GM21423 (cell line): ENCODE measurements around the gene AUTS2.

ENCODE experiments used
- ATAC-seq: cut with Tn5 transposase; IDR thresholded peaks from one replicate; pipeline ENCODE4 v1.9.1; 2021; ENCODE audit warnings: mild to moderate bottlenecking, moderate library complexity; ENCODE audit not compliant: unreplicated experiment

Gene AUTS2

DNA sequence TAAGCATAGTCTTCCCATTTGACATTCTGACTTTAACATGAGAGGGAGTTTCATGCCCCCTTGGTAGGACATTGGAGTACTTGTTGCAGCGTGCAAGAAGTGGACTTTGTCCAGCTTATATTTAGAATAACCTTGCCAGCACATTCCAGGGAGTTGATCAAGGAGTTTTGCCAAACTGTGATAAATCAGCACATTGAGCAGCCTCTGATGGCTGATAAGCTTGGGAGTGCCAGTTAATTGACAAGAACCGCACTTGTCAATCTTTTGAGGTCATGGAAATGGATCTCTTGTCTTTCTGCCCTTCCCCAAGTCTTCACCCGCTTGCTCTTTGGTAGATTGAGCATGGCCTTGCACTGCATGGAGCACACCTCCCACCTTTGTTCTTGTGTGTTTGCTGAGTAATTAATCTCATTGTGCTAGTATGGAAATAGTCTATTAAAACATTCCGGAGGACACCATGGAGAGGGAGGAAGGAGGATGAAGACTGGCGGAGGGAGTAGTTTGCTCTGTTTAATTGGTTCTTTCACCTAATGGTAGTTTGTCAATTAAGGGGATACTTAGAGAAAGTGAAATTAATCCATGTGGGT lies 865.2 kb downstream of the AUTS2 start:
- ATAC-seq: no peak

DNA sequence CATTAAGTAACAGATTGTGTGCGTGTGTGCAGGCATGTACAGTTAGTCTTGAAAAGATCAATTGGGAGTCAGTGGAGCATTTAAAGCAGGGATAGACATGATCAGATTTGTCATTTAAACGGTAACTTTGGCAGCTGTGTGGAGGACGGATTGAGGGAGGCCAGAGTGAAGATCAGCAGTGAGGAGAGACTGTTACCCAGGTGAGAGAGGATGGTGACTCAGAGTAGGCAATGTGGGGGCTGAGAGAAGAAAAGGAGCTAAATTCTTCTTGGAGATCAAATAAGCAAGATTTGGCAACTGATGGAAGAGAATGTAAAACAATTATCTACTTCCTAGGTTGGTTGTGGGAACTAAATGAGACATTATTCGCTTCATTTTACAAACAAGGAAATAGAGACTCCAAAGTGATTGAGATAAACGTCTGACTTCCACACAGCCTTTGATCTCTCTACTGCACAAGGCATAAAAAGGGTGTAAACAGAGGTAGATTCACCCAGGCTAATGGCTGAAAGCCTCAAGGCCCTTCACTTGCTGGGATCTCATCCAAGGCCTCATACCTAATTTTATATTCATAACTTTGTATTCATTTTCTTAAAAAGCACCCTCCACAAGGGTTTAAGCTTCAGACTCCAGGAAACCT lies 868.6 kb downstream of the AUTS2 start:
- no peak for ATAC-seq

DNA sequence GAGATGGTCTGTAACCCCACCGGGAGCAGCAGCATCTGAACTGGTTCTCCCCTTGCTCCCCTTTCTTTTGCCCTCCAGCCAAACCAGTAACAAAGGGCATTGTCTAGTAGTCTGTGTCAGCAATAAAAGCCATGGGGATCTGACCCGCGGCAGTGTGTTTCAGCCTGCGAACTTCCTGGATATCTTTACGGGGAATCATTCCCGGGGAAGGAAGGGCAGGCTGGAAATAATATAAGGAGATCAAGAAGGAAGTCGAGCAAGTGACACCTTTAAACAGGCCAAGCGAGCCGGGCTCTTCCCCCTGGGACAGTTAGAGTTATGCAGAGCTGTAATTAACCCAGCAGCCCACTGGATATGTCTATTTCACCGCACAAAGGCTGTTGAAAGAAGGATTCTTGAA lies 872.5 kb downstream of the AUTS2 start:
- no peak for ATAC-seq

DNA sequence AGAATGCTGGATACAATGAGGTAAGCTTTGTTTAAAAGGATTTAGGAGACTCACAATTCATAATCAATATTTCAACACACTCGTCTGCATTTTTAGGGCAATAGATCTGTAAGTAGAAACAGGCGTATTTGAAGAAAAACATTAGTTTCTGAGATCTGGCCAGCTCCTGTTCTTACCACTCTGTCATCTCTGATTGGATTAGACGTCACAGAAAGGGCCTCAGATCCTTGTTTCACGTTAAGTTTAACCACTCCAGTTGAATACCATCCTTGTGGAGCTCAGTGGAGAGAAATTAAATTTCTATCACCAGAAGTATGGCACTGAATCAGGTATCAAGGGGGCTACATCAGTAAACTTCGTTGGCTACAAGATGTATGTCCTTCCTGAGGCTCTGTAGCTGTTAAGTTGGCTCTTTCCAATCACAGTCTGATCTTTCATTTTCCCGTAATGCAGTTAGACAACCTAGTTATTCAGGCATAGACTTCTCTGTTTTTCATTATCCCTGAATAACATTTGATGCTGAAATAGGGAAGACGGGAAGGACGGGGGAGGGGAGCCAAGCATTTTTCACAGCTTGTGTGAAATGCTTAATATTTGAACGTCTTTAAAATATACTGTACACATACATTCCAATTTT lies 874.4 kb downstream of the AUTS2 start:
- no peak for ATAC-seq

DNA sequence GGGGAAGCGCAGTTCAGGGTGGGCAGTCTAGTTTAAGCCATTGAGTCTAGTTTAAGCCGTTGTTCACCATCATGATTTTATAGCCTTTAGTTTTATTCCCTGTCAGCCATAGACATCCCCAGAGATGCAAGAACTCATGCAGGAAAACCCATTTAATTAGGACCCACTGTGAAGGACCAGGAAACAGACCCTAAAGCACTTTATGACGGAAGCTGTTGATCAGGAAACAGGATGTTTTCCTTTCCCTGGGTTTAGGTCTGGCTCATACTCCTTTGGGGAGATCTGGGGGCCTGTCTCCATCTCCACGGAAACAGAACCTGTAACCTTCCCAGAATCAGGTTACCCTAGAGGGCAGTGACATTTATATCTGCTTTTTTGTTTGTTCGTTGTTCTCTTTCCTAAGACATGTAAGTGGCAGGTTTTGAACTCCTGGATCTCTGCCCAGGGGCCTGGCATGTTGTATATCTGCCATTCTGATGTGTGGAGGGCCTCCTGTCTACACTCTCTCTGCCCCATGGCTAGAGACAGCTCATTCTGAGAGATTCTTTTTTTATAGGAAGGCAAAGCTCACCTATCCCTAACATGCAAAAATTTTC lies 876.5 kb downstream of the AUTS2 start:
- no peak for ATAC-seq

DNA sequence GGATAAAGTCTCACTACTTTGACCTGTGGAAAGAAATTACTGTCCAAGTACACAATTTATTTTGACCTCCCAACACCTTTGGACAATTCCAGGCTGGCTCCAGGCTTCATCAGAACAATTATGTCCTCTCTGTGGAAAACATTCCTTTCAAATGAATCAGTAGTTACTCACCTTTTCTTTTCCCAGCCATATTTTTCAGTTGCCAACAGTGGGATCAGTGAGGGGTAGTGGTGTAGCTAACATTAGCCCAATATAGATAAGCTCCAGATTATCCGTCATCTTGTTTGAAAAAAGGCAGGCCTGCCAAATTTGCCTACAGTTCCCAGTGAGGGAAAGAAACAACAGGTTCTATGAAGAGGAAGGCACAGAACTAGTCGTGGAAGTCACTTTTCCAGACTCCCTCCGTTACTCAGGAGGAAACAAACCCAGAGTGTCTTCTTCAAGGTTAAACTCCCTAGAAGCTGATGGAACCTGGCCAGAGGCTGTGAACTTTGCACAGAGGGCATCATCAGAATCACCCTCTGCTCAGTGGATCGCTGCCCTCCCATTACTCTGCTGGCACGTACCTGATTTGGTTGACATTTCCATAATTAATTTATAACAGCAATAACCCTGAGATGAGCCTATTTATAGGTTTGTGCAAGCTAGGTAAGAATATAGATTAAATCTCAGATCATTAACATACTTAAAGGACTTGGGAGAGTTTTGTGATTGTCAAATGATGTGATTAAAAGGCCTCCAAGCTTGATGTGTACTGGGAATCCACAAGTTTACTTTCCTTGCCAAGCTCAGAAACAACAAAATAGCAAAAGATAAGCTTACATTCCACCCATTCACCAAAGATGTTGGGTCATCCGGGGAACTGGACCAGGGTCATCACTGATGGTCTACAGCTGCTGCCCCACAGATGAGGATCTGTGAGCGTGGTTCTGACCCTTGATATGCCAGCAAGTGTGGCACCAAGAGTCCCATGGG lies 879.0 kb downstream of the AUTS2 start:
- no peak for ATAC-seq

DNA sequence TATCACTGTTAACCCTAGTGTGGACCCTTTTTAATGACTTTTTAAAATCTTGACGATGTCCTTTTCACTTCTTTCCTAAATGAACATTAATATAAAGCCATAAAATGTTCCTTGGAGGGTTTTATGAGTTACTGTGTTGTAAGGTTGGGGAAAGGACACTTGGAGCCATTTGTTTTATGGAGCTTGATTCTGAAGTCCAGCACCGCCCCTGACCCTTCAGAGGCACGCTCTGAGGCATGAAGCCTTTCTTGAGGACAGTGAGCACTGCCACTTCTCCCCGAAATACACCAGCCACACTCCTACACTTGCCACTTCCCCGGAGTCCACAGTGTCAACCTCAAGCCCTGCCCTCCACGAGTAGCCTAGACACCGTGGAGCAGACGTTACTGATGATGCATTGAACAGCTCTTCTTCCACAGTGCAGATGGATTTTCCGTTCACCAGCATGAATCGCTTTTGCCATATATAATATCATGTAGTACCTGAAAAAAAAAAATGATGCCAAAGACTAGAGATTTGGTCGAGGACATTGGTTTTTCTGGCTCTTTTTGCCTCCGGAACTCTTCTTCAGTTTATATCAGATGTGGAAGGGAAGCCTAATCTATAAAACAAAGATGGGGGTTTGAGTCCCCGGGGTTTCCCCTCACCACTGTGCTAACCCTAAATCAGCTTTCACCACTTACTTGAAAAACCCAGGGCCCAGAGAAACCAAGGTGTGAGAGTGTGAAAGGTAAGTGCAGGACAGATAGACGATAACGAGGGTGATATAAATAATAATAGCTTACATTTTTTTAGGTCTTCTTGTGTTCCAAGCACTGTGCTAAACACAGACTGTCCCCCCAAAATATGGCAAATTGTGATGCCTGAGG lies 881.1 kb downstream of the AUTS2 start:
- ATAC-seq: no peak

DNA sequence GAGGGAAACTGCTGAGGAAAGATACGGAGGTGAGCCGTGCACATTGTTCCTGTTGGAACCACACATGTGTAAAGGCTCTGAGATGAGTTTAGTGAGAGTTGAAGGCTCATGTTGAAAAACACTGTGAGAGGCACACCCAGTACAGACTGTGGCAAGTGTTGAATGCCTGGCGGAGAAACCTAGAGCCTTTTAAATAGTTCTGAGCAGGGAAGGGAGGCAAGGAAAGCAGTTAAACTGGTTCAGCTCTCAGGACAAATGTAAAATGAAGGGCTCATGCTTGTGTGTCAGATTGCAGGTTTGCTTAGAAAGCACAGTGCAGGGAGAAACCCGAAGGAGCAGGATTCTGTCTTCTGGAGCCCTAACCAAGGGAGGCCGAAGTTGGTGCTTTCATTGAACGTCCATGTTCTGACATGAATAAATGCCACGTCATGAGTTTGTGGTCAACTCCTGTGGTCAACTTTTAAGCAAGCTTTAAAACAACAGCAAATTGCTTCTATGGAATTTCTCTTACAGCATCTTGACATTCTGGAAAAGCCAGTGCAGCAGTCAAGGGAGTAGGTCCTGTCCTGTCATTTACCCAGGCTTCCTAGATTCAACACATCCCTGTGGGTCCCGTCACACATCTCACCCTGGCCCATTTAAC lies 882.8 kb downstream of the AUTS2 start:
- ATAC-seq: no peak

DNA sequence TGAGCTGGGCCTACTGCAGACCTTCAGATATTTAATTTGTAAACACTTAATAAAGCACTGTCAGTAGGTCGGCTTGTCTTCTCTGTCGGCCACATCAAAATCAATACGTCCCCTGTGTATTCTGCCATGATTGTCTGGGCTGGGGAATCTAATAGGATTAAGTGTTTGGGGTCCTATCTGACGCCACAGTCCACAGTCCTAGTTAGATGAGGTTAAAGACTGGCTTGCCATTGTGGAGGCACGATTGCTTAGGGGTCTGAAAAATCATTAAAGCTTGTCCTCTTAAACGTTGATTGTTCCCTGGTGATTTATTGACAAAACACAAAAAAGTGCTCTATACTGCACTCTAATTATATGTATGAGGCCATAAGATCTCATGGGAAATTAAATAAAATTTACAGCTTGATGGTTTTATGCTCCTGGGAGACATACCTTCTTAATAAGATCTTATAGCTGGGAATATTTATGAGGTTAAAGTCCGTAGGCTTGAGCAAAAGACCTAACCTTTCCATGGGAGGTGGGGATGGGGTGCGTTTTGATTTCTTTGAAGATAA lies 883.4 kb downstream of the AUTS2 start:
- no peak for ATAC-seq

DNA sequence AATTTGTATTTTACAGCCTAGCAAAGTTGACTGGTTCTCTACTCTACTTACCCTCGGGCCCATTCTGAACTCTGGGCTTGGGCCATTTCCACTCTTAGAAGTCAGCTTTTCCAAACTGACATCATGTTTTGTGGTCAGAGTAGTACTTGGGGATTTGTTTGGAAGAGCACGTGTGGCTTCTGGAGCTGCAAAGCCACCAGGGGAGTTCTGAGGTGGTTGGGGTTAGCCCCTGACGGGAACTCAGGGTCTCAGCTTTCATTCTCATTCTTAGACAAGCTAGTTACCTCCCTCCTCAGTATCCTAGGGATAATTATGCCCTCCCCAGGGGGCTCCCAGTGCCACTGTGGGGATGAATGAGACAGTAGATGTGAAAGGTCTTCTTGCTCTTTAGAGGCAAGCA lies 886.0 kb downstream of the AUTS2 start:
- ATAC-seq: no peak

DNA sequence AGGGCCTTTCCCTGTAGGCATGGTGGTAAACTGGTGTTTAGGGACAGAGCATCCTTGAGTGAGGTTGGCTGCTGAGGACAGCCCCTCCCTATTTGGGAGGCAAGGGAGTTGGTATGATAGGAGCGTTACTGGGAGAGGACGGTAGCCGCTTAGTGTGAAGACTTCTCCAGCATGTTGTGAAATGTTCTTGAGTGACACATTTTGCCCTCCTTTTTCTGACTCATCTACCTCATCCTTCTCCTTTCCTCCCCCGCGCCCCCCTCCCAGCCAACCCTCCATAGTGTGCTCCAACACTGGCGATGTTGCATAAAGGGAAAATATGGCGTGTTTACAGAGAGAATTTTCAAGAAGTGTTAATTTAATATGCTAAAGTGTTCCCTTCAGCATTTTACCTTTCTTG lies 888.7 kb downstream of the AUTS2 start:
- no peak for ATAC-seq

DNA sequence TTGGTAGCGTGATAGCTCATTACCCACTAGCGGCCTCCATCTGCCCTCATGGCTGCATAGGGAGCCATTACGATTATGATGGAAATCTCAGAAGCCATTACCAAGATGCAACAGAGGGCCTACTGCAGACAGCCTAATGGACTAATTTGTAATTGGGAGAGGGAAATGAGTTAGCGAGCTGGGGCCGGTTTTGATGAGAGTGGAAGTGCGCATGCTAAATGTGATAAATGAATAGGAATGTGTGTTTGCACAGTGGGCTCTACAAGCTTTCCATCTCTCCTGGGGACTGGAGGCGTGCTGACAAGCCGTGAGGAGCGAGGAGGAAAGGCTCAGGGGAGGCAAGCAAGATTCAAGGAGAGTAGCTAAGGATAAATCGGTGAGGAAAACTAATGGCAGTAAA lies 889.2 kb downstream of the AUTS2 start:
- no peak for ATAC-seq

DNA sequence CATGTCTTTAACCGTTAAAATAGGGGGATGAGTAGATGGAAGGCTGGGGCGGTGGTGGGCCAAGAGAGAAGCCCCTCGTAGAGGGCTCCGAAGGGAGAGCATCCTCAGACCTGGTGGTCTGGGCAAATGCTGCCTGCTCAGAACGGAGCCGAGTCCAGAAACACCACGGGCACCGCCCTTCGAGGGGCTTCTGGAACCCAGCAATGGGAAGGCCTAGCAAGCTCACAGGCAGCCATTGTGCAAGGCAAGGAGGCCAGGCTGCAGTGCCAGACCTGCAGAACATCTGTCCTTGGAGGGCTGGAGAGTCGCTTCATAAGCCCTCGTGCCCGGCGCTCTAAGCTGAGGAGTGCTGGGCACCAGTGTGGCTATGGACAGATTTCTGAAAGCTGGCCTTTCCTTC lies 889.6 kb downstream of the AUTS2 start:
- ATAC-seq: no peak

DNA sequence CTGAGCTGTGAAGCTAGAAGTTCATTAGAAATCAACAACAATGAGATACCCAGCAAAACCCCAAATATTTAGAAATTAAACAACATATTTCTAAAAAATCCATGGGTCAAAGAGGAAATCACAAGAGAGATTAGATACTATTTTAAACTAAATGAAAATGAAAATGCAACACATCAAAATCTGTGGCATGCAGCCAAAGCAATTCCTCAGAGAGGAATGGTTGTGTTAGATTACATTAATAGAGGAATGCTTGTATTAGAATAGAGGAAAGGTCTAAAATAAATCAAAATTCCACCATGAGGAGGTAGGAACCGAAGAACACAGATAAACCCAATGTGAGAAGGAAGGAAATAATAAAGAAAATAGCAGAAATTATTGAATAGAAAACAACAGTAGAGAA lies 891.5 kb downstream of the AUTS2 start:
- no peak for ATAC-seq

DNA sequence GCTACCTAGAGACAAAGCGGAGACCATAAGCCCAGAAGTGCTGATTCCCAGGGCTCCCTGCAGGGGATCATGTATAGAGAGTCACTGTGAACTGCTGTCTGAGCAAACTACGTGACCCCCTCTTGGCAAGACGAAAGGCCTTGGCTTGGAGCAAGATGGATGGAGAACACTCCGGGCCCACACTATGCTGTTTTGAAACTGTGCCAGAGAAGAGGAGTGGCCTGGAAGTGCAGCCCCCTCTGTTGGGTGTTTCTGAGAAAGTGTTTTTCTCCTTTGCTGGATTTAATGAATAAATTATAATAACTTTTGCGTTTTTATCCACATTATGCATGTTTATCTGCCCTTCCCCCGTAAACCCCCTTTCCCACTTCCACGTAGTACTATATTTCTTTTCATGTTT lies 894.4 kb downstream of the AUTS2 start:
- no peak for ATAC-seq

DNA sequence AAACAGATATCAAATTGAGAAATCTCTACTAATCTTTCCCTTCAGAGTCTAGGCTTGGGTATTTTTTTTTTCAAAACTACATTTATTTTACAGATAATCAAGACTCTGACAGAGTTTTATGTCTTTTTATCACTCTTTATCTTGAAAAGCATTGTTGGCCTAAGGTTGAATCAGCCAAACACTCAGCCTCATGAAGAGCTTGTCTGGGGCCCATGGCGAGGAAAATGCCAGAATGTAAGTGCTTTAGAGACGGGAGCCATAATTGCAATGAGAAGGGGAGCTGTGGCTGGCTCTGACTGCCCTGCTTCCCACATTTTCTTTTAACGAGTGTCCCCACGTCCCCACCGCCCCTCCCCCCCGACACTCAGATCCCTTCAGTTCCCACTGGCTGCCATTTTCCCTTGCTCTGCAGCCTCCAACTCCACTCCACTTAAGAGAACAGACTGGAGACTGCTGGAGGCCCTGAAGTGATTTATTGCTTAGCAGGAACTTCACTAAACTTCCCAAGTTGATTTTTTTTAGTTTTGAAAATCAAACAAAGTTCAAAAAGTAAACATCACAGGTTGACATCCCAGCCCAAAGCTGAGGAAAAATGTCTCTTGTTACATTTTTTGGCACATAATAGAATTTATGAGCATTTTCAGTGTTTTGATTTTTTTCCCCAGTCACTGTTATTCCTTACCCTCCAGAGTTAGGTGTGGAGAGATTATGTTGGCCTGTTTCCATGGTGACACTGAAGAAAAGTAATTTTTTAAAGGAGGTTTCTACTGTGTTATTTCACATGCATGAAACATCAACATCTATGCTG lies 896.2 kb downstream of the AUTS2 start:
- no peak for ATAC-seq

DNA sequence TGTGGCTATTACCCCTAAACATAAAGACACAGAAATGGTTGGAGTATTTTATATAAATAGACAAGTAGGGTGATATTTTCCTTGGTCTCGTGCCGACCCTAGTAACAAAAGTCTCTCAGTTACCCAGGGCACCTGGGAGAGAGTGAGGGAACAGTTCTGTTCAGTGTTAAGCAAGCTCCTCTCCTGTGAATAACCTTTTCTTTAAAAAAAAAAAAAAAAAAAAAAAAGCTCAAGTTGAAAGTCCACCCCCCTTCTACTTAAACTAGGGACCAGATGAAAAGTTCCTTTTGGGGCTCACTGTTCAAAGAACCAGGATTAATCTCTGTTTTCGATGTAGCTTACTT lies 896.7 kb downstream of the AUTS2 start:
- ATAC-seq: no peak

DNA sequence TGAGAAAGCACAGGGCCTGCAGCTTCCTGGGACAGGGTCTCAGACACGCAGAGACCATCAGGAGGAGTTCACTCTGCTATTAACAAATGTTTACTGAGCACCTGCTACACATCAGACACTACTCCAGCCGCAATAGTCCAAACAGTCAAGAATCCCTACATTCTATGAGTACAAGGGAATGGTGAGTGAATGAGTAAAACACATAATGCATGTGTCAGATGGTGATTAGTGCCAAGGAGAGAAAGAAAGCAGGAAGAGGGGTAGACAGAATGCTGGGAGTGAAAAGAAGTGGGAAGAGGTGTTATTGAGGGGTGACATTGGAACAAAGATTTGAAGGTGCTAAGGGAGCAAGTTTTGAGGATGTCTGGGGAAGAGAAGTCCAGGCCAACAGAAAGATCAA lies 899.5 kb downstream of the AUTS2 start:
- ATAC-seq: no peak
